ENCODE data around the gene UPF3A.
A peak's percentile ranks its signal among the peaks of the same experiment; 100 is the strongest.
"Not testable (repeated sequence)": the region's sequence is repeated elsewhere in the genome, so short reads cannot be mapped to it uniquely, and the experiment has no call there.

The UPF3A gene

DNA sequence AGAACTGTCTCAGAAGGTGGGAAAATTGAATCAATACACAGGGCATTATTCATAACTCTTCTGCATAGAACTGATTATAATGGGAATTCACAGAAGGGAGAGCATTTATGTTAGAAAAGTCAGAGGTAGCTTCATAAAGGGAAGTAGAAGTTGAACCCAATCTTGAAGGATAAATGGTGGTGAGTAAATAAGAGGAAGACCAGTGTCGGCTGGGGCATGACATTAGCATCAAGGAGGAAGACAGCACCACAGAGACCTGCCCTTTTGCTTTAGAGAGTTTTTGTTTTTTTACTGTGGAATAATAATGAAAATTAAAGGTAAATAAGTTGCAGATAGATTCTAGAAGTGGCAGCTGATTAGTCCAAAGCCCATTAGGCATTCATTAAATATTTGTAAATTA, 24.9 kb upstream of the UPF3A start:
- H3K4me1 Mint-ChIP-seq: peaks cover 24% of the 10 kb centered on the region
- peak overlapping the region; percentile 51 for H3K27ac Mint-ChIP-seq
- no peak for ATAC-seq (ENCODE audit: low read depth)
- H3K4me3 Mint-ChIP-seq: no peak overlapping the region
- peaks cover 38% of the 10 kb centered on the region for H3K36me3 Mint-ChIP-seq
- no peaks in the 10 kb centered on the region for H3K9me3 Mint-ChIP-seq
- no peaks in the 10 kb centered on the region for H3K27me3 Mint-ChIP-seq
- no peak for DNase-seq (ENCODE audit: low spot score in 2 of 2)

DNA sequence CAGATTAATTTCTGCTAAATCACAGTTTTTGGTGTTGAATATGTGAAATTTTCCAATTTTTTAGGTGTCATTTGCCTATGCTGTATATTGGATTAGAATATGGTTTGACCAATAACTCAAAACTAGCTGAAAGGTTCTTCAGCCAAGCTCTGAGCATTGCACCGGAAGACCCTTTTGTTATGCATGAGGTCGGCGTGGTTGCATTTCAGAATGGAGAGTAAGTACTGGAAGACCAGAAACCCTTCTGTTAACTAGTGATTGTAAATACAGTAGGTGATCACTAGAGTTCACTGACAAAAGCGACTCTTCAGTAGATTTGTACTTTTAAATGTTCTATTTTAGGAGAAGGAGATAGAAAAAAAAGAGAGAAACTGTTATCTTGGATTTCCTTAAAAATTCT, 24.4 kb upstream of the UPF3A start:
- no peak overlapping the region for H3K4me3 Mint-ChIP-seq
- ATAC-seq (ENCODE audit: low read depth): no peak
- no peaks in the 10 kb centered on the region for H3K9me3 Mint-ChIP-seq
- peaks cover 26% of the 10 kb centered on the region for H3K4me1 Mint-ChIP-seq
- no peak for DNase-seq (ENCODE audit: low spot score in 2 of 2)
- H3K27ac Mint-ChIP-seq: no peak overlapping the region
- peaks cover 40% of the 10 kb centered on the region for H3K36me3 Mint-ChIP-seq
- no peaks in the 10 kb centered on the region for H3K27me3 Mint-ChIP-seq

DNA sequence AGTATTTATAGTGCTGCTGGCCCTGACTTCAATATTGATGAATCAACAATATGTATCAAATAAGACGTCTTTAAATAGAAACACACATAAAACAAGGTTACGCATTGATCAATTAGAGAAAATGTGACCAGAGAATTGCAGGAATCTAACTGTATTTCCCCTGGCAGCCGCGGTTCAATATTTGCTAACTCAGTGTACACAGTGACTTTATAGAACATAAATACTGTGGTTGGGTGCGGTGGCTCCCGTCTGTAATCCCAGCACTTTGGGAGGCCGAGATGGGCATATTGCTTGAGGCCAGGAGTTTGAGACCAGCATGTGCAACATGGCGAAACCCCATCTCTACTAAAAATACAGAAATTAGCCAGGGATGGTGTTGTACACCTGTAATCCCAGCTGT, 22.8 kb upstream of the UPF3A start:
- Mint-ChIP-seq H3K27me3 (no peaks in the 10 kb centered on the region), H3K4me1 (peaks cover 36% of the 10 kb centered on the region), H3K36me3 (peaks cover 41% of the 10 kb centered on the region), H3K27ac (peak overlapping the region; percentile 58), H3K9me3 (no peaks in the 10 kb centered on the region), H3K4me3 (no peak overlapping the region)
- DNase-seq (ENCODE audit: low spot score in 2 of 2) (no peak), ATAC-seq (ENCODE audit: low read depth) (no peak)

DNA sequence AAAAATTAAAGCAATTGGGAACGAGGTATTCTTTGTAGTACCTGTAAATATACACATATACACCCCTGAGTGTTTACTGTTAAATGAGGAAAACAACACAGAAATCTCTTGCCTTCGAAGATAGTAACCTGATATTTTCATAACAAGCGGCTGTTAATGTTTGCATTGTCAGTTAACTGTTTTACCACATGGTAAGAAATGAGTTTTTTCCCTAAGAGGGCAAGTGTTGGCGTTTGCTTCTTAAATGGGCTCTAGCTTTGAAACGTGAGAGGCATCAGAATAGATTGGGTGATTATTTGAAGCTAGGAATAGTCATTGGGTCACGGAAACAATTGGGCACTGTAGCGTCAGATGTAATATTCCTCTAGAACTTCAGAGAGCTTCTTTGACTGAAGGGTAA, 22.0 kb upstream of the UPF3A start:
- Mint-ChIP-seq H3K9me3 (no peaks in the 10 kb centered on the region), H3K36me3 (peaks cover 39% of the 10 kb centered on the region), H3K27me3 (no peaks in the 10 kb centered on the region), H3K4me3 (no peak overlapping the region), H3K27ac (no peak overlapping the region), H3K4me1 (peaks cover 37% of the 10 kb centered on the region)
- no peak for ATAC-seq (ENCODE audit: low read depth)
- no peak for DNase-seq (ENCODE audit: low spot score in 2 of 2)

DNA sequence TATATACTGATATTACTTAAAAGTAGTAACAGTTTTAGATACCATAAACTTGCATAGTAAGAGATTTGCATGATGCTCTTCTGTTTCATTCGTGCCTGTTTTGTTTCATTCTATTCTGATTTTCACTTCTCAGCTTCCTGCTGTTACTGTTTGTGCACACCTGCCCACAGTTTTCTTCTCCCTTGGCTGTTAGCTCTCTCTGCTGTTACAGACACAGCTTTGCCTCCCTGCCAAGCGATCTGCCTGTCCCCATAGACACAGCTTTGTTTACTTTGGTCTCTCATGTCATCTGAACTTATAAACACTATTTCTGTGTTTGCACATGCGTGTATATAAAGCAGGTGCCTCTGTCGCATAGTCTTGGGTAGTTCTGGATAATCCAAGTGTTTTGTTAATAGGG, 21.4 kb upstream of the UPF3A start:
- Mint-ChIP-seq H3K27me3 (no peaks in the 10 kb centered on the region), H3K4me3 (peak overlapping the region; percentile 22), H3K27ac (peak overlapping the region; percentile 93), H3K9me3 (no peaks in the 10 kb centered on the region), H3K36me3 (peaks cover 36% of the 10 kb centered on the region), H3K4me1 (peaks cover 37% of the 10 kb centered on the region)
- ATAC-seq (ENCODE audit: low read depth): peak; percentile 49
- no peak for DNase-seq (ENCODE audit: low spot score in 2 of 2)

DNA sequence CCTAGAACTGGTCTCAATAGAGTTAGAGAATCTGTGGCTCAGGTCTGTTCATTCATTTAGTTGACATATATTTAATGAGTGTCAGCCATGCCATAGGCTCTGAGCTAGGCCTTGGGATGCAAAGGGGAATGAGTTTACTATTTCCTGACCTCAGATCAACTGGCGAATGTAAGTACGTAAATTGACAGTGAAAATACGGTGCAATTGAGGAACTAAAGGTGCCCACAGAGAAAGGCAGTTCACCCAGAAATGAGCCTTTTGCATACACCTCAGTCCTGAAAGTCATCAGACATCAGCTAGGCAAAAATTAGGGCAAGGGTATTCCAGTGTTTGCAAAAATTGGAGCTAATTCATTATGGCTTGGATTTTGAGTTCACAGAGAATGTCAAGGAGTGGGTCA, 20.6 kb upstream of the UPF3A start:
- H3K4me3 Mint-ChIP-seq: peak overlapping the region; percentile 61
- H3K36me3 Mint-ChIP-seq: peaks cover 35% of the 10 kb centered on the region
- DNase-seq (ENCODE audit: low spot score in 2 of 2): no peak
- H3K9me3 Mint-ChIP-seq: no peaks in the 10 kb centered on the region
- peak overlapping the region; percentile 93 for H3K27ac Mint-ChIP-seq
- H3K4me1 Mint-ChIP-seq: peaks cover 37% of the 10 kb centered on the region
- H3K27me3 Mint-ChIP-seq: no peaks in the 10 kb centered on the region
- peak; percentile 70 for ATAC-seq (ENCODE audit: low read depth)

DNA sequence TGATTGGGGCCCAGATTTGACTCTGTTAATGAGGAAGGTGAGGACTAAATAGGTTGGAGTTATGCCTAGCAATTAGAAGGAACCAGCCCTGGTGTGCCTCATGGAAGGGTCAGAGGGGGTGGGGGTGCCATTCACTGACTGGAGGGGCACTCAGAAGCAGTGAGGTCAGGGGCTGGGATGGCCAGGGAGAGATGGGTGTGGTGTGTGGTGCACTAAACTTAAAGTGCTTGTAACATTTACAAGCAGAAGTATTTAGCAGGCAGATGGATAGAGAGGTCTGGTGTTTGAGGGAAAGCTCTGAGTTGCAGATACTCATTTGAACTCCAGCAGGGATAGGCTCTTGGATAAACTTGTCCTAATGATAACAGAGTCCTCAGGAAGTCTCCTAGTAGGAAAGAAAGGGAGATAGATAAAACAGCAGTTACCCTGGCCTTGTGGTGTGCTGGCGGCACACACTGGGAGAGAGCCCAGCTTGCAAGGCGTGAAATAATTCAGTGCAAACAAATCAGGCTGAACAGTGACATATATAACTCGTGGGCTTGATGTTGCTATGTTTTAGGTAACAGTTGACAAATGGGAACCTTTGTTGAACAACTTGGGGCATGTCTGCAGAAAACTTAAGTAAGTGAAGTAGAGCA, 20.0 kb upstream of the UPF3A start:
- peak overlapping the region; percentile 61 for H3K4me3 Mint-ChIP-seq
- H3K36me3 Mint-ChIP-seq: peaks cover 36% of the 10 kb centered on the region
- peak; percentile 18 for ATAC-seq (ENCODE audit: low read depth)

DNA sequence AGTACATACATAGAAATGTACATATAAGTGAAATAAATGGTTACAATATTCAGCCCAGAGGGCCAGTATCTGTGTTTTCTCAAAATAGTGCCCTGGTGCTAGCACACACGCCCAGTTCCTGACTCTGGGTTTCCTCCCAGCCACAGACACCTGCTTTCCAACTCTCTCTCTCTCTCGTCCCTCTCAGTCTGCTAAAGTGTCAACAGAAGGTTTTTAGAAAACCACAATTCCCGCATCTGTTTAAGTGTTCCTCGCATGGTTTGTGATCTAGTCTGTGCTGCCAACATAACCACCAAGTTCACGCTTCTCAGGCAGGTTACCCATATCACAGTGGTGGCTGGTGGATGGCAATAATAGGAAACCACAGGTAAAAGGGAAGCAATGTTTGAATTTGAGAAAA, 17.8 kb upstream of the UPF3A start:
- ATAC-seq (ENCODE audit: low read depth) (peak; percentile 39), DNase-seq (ENCODE audit: low spot score in 2 of 2) (no peak)
- H3K27me3 Mint-ChIP-seq: no peaks in the 10 kb centered on the region
- peak overlapping the region; percentile 78 for H3K4me3 Mint-ChIP-seq
- H3K9me3 Mint-ChIP-seq: no peaks in the 10 kb centered on the region
- peaks cover 38% of the 10 kb centered on the region for H3K4me1 Mint-ChIP-seq
- peak overlapping the region; percentile 86 for H3K27ac Mint-ChIP-seq
- peaks cover 41% of the 10 kb centered on the region for H3K36me3 Mint-ChIP-seq

More for the DNA sequence above, 20.0 kb upstream of the UPF3A start:
- peaks cover 34% of the 10 kb centered on the region for H3K4me1 Mint-ChIP-seq
- H3K27me3 Mint-ChIP-seq: no peaks in the 10 kb centered on the region
- no peak for DNase-seq (ENCODE audit: low spot score in 2 of 2)
- H3K9me3 Mint-ChIP-seq: no peaks in the 10 kb centered on the region
- peak overlapping the region; percentile 93 for H3K27ac Mint-ChIP-seq

DNA sequence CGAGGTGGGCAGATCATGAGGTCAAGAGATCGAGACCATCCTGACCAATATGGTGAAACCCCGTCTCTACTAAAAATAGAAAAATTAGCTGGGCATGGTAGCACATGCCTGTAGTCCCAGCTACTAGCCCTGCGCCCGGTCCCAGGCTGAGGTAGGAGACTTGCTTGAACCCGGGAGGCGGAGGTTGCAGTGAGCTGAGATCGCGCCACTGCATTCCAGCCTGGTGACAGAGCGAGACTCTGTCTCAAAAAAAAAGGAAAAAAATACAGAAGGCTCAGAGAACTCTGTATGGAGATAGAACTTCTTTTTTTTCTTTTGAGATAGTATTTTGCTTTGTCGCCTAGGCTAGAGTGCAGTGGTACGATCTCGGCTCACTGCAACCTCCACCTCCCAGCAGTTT, 17.1 kb upstream of the UPF3A start:
- not testable (repeated sequence) for H3K27ac Mint-ChIP-seq; DNase-seq (ENCODE audit: low spot score in 2 of 2); H3K27me3 Mint-ChIP-seq; H3K9me3 Mint-ChIP-seq; ATAC-seq (ENCODE audit: low read depth); H3K4me3 Mint-ChIP-seq
- Mint-ChIP-seq H3K36me3 (peaks cover 44% of the 10 kb centered on the region), H3K4me1 (peaks cover 38% of the 10 kb centered on the region)

DNA sequence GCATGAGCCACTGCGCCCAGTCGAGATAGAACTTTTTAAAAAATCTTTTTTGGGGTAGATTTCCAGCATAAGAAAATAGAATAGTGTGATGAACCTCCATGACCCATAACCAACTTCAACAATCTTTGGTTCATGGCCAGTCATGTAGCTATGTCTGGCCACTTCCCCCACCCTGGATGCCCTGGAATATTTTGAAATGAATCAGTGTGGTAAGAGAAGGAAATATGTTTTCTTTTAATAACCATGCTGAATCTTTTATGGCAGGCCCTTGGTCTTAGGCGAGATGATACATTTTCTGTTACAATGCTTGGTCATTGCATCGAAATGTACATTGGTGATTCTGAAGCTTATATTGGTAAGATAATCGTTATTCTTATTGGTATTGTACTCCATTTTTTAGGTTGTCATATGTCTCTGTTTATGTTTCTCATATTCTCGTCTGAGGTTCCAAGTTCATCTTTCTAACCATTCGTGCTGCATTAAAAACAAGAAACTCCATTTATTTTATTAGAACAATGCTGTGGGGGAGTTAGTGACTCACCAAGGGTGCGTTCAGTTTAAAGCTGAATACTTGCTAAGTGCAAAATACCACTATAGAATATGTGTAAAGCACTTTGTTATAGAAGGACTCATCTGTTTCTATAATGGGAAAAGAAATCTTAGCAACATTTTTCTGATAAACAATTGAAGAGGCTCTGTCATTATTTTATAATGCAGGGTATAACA, 16.4 kb upstream of the UPF3A start:
- Mint-ChIP-seq H3K36me3 (peaks cover 42% of the 10 kb centered on the region), H3K9me3 (no peaks in the 10 kb centered on the region), H3K27me3 (no peaks in the 10 kb centered on the region), H3K27ac (no peak overlapping the region), H3K4me3 (no peak overlapping the region), H3K4me1 (peaks cover 35% of the 10 kb centered on the region)
- DNase-seq (ENCODE audit: low spot score in 2 of 2): no peak
- no peak for ATAC-seq (ENCODE audit: low read depth)

DNA sequence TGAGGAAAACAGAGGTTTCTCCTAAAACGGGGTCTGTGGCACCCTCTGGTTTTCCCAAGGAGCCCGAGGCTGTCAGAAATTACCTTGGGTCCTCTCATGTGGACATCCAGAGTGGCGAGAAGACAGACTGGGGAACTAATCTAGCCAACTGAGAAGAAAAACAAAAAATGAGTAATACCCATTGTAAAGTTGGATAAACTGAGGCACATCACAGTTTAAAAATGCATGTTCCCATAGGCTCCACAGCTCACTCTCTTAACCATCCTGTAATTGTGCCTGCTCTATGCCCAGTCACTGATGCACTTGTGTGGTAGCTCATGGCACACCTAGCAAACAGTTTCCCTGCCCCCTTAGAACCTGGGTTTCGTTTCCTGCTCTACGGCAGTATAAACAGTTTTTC, 15.2 kb upstream of the UPF3A start:
- ATAC-seq (ENCODE audit: low read depth): peak; percentile 30
- H3K27me3 Mint-ChIP-seq: no peaks in the 10 kb centered on the region
- no peak overlapping the region for H3K4me3 Mint-ChIP-seq
- no peak for DNase-seq (ENCODE audit: low spot score in 2 of 2)
- H3K36me3 Mint-ChIP-seq: peaks cover 36% of the 10 kb centered on the region
- no peak overlapping the region for H3K27ac Mint-ChIP-seq
- no peaks in the 10 kb centered on the region for H3K9me3 Mint-ChIP-seq
- peaks cover 24% of the 10 kb centered on the region for H3K4me1 Mint-ChIP-seq

DNA sequence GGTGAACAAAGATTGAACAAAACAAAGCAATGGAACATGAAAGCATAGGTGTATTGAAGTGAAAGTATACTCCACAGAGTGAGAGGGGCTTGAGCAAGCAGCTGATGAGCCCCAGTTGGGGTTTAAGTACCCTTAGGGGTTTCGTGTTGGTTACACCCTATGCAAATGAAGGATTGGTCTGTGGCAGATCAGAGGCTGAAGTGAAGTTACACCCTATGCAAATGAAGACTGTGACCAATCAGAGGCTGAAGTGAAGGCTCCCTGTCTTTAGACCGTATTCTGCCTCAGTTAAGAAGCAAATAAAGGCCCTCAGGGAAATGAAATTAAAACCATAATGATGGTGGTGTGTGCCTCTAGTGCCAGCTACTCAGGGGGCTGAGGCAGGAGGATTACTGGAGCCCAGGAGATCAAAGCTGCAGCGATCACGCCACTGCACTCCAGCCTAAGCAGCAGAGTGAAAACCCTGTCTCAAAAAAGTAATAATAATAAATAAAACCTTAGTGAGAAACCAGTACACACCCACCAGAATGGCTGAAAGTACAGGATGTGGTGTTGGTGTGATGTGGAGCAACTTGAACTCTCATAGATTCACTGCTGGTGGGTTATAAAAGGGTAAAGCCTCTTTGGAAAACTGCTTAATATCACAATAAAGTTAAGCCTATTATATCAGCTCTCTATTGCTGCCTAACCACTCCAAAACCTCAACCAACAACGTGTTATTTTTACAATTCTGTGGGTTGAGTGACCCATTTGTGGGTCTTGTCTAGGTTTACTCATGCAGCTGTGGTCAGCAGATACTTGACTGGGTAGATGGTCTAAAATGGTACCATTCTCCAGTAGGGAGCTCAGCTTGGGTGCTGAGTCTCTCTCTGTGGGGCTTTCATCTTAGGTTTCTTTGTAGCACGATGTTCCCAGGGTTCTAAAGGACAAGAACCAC, 12.8 kb upstream of the UPF3A start:
- peaks cover 8% of the 10 kb centered on the region for H3K4me1 Mint-ChIP-seq
- no peak overlapping the region for H3K4me3 Mint-ChIP-seq
- H3K9me3 Mint-ChIP-seq: no peaks in the 10 kb centered on the region
- DNase-seq (ENCODE audit: low spot score in 2 of 2) (no peak), ATAC-seq (ENCODE audit: low read depth) (peak; percentile 37)
- peak overlapping the region; percentile 72 for H3K27ac Mint-ChIP-seq
- no peaks in the 10 kb centered on the region for H3K27me3 Mint-ChIP-seq
- peaks cover 41% of the 10 kb centered on the region for H3K36me3 Mint-ChIP-seq

DNA sequence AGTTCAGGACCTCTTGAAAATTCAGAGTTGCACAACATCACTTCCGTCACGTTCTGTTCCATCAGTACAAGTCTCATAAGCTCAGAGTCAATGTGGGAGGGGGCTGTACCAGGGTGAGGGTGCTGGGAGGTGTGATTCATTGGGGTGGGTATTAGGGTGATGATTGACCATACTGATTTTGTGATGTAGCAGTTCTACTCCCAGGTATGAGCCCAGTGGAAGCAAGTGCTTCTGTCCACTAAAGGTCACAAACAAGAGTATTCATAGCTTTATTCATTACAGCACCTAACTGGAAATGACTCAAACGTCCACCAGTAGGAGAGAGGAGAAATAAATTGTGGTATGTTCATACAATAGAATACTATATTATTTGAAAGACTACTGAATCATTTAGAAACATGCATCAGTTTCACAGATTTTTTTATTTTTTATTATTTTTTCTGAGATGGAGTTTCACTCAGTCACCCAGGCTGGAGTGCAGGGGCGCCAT, 12.1 kb upstream of the UPF3A start:
- DNase-seq (ENCODE audit: low spot score in 2 of 2) (no peak), ATAC-seq (ENCODE audit: low read depth) (no peak)
- Mint-ChIP-seq H3K27ac (peak overlapping the region; percentile 70), H3K27me3 (no peaks in the 10 kb centered on the region), H3K4me1 (peaks cover 7% of the 10 kb centered on the region), H3K4me3 (no peak overlapping the region), H3K9me3 (no peaks in the 10 kb centered on the region), H3K36me3 (peaks cover 41% of the 10 kb centered on the region)

DNA sequence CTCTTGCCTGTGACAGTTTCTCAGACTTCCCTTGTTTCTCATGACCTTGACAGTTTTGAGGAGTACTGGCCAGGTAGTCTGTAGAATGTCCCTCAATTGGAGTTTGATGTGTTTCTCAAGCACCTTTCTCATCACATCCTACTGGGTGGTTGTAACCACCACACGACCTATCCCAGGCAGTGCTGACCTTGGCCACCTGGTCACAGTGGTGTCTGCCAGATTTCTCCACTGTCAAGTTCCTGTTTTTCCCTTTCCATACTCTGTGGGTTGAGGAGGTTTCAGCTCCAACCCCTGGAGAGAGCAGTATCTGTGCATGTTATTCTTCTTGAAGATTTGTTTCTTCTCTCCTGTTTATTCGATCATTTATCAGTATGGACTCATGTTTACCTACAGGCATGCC, 8.4 kb upstream of the UPF3A start:
- Mint-ChIP-seq H3K27ac (no peak overlapping the region), H3K4me3 (no peak overlapping the region), H3K4me1 (peaks cover 8% of the 10 kb centered on the region), H3K9me3 (no peaks in the 10 kb centered on the region), H3K27me3 (no peaks in the 10 kb centered on the region), H3K36me3 (peaks cover 34% of the 10 kb centered on the region)
- DNase-seq (ENCODE audit: low spot score in 2 of 2) (no peak), ATAC-seq (ENCODE audit: low read depth) (no peak)
